PFSK-1 (cell line): ENCODE data around the gene AGXT2.

Experiments
- FOXP2 ChIP-seq: optimal IDR thresholded peaks from 2 replicates; pipeline ENCODE3; 2011; ENCODE audit warnings: borderline replicate concordance, control low read depth, inconsistent platforms; ENCODE audit not compliant: insufficient read depth; ENCODE audit errors: extremely low read length, extremely low read depth
- POLR2AphosphoS5 ChIP-seq: IDR thresholded peaks from 2 replicates; pipeline ENCODE4 v1.6.1; 2012; ENCODE audit warnings: low read depth, mild to moderate bottlenecking, control low read depth, low read length, moderate library complexity
- SIN3A ChIP-seq: IDR thresholded peaks from 2 replicates; pipeline ENCODE4 v1.6.1; 2012; ENCODE audit warnings: mild to moderate bottlenecking, low read length, moderate library complexity, borderline replicate concordance; ENCODE audit not compliant: insufficient read depth
- TAF1 ChIP-seq: IDR thresholded peaks from 2 replicates; pipeline ENCODE4 v1.6.1; 2012; ENCODE audit warnings: low read length, control low read depth, borderline replicate concordance; ENCODE audit not compliant: insufficient read depth
- TF ChIP-seq, protein P1 (sequence below), 2 experiments: IDR thresholded peaks; 2 replicates each; pipeline versions ENCODE4 v1.6.1 to v1.8.0; 2011 to 2012; ENCODE audit warnings: low read depth in 2 of 2, low read length in 2 of 2, control low read depth in 1 of 2, inconsistent platforms in 1 of 2, mild to moderate bottlenecking in 1 of 2, moderate library complexity in 1 of 2; ENCODE audit not compliant: insufficient read depth in 1 of 2

The AGXT2 gene

DNA sequence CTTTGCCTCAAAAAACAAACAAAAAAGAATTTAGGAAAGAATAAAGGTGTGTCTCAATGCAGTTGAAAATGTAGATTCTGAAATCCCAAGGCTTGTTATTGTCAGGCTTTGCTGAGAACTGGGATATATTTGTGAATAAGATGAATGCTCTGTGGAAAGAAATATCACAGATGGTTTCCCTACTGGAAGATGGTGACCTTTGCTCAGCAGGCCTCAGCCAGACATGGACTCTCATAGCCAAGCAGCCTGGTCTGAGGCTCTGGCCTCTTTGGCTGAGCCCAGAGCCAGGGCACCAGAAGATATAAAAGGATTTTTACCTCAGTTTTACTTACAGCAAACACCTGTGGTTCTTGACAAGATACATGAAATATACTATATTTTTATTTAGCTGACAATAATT, 37.1 kb downstream of the AGXT2 start:
- TF ChIP-seq POLR2AphosphoS5 (no peak), TAF1 (no peak), FOXP2 (no peak), SIN3A (no peak)
- TF ChIP-seq, protein P1, sequence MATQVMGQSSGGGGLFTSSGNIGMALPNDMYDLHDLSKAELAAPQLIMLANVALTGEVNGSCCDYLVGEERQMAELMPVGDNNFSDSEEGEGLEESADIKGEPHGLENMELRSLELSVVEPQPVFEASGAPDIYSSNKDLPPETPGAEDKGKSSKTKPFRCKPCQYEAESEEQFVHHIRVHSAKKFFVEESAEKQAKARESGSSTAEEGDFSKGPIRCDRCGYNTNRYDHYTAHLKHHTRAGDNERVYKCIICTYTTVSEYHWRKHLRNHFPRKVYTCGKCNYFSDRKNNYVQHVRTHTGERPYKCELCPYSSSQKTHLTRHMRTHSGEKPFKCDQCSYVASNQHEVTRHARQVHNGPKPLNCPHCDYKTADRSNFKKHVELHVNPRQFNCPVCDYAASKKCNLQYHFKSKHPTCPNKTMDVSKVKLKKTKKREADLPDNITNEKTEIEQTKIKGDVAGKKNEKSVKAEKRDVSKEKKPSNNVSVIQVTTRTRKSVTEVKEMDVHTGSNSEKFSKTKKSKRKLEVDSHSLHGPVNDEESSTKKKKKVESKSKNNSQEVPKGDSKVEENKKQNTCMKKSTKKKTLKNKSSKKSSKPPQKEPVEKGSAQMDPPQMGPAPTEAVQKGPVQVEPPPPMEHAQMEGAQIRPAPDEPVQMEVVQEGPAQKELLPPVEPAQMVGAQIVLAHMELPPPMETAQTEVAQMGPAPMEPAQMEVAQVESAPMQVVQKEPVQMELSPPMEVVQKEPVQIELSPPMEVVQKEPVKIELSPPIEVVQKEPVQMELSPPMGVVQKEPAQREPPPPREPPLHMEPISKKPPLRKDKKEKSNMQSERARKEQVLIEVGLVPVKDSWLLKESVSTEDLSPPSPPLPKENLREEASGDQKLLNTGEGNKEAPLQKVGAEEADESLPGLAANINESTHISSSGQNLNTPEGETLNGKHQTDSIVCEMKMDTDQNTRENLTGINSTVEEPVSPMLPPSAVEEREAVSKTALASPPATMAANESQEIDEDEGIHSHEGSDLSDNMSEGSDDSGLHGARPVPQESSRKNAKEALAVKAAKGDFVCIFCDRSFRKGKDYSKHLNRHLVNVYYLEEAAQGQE (IDR thresholded peaks at IDR 0.05; ENCODE audit: insufficient read depth in 1 of 2, low read depth in 2 of 2, low read length in 2 of 2): no peak

DNA sequence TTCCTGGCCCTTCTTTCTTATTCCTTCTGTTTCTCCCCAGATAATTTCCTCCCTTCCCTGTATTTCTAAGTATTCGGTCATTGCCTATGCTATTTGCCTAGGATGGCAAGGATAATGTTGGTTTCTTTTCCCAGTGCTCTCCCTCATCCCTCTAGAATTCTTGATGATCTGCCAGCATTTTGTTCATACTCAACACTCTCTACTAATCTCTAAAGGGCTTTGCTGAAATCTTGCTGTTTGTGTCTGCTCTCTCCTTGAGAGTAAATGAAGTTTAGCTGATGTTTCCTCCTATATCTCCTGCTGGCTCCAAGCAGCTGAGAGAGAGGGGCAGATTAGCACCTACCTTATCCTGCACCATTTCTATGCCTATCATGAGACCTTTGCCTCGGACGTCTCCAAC, 38.1 kb downstream of the AGXT2 start:
- TF ChIP-seq, protein P1 (IDR thresholded peaks at IDR 0.05; ENCODE audit: insufficient read depth in 1 of 2, low read depth in 2 of 2, low read length in 2 of 2): no peak
- TF ChIP-seq TAF1 (no peak), POLR2AphosphoS5 (no peak), FOXP2 (no peak), SIN3A (no peak)

DNA sequence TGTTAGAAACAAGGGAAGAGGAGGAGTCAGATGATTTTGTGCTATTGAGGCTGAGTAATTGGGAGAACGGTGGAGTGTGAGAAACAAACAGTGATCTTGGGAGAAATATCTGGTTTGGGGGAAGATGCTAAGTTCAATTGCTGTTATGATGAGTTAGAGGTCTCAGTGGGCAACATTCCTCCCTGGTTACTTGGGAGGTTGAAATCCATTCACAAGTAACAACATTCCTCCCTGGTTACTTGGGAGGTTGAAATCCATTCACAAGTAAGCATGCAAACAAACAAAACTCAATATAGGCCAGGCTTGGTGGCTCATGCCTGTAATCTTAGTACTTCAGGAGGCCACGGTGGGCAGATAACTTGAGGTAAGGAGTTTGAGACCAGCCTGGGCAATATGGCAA, 38.7 kb downstream of the AGXT2 start:
- no peak for TF ChIP-seq TAF1
- TF ChIP-seq FOXP2: no peak
- no peak for TF ChIP-seq SIN3A
- no peak for TF ChIP-seq POLR2AphosphoS5
- TF ChIP-seq, protein P1 (IDR thresholded peaks at IDR 0.05; ENCODE audit: insufficient read depth in 1 of 2, low read depth in 2 of 2, low read length in 2 of 2): no peak

DNA sequence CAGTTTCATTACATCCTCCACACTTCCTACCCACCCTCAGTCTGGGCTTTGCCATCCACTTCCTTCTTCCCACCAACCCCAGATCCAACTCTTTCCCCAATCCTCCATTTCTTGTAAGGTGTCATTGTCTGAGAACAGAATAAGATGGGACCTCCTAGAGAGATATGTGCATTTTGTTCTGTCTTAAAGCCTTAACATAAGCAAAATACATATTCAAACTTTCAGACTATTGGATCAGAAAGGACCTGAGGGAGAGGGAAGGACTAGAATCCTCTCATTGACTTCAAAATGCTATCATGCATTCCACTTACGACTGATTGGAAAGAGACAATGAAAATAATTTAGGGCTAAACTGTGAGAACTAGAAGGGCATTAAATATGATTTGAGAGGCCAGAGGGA, 43.0 kb downstream of the AGXT2 start:
- TF ChIP-seq FOXP2 (no peak), POLR2AphosphoS5 (no peak)

DNA sequence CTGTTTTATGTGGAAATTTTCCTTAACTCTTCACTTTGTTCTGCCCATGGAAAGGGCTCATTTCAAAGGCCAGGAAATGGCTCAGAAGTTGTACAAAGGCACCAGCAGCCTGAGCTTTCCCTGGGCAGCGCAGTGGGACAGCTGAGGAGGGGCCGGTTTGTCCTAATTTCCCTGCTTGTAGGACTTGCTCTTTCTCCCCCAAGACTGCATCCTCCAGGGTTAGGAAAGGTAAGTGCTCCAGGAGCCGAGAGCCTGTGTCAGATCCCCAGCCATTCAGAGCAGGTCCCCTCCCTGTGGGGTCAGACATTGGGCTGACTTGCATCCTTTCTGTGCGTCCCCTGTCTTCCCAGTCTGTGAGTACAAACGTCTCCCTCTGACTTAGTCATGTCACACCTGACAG, 43.5 kb downstream of the AGXT2 start:
- TF ChIP-seq SIN3A (no peak), FOXP2 (no peak)
- TF ChIP-seq, protein P1 (IDR thresholded peaks at IDR 0.05; ENCODE audit: insufficient read depth in 1 of 2, low read depth in 2 of 2, low read length in 2 of 2): no peak
